GM10266 (cell line): ENCODE data around the gene CCDC74A.
"Not testable (repeated sequence)": the region's sequence is repeated elsewhere in the genome, so short reads cannot be mapped to it uniquely, and the experiment has no call there.

Experiments
- DNase-seq: peaks from one replicate; pipeline ENCODE4 v3.0.0; 2012; ENCODE audit errors: extremely low spot score
- CTCF ChIP-seq: IDR thresholded peaks from 2 replicates; pipeline ENCODE4 v1.5.1; 2012; ENCODE audit warnings: mild to moderate bottlenecking, low read depth; ENCODE audit not compliant: control insufficient read depth, insufficient read depth; ENCODE audit errors: missing control alignments

Gene CCDC74A

DNA sequence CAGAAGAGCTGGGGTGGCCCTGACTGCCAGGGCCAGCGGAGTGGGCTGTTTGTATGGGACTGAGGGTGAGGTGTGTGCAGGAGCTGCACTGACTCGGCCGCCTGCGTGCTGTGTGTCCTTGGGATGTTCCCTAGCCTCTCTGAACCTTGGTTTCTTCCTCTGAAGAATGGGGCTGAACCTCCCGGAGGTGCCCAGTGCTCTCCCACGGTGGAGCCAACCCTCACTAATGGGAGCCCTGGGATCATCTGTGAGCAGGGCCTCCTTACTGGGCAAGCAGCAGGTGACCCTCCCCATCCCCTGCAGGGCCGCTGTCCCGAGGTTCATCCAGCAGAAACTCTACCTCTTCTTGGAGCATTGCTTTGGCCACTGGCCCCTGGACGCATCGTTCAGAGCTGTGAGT lies 11.7 kb upstream of the CCDC74A start:
- no peak for TF ChIP-seq CTCF
- DNase-seq = no peak

- not testable (repeated sequence) for DNase-seq
- peak; percentile 44 for TF ChIP-seq CTCF
These were observed 11.1 kb upstream of the CCDC74A start for GRCh38 chr2:131516621-131517020.

DNA sequence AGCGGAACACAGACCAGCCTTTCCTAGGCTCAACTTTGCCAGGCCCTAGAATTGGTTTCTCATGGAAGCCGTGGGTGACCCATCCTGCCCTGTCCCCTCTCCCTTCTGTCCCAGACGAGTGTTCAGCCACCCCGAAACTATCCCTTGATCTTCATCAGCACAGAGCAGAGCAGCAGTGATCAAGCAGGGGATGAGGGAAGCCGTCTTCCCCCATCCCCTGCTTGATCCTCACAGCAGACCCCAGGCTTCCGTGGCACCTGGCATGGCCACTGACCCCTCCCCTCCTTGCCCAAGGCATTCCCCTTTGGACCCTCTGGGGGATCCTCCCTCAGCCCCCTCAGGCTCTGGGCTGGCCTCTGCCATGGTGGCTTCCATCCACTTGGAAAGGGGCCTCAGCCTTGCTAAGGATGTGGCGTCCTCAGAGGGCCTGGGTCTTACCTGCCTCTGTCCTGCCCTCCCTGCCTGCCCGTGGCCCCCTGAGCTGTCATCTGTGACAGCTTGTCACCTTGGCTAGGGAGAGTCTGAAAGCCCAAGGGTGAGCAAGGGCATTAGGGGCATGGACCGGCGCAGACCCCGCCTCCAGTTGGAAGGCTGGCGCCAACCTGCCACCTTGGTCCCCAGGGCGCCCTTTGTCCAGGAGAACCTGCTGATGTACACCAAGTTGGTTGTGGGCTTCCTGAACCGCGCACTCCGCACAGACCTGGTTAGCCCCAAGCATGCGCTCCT lies 10.4 kb upstream of the CCDC74A start:
- no peak for DNase-seq
- no peak for TF ChIP-seq CTCF

DNA sequence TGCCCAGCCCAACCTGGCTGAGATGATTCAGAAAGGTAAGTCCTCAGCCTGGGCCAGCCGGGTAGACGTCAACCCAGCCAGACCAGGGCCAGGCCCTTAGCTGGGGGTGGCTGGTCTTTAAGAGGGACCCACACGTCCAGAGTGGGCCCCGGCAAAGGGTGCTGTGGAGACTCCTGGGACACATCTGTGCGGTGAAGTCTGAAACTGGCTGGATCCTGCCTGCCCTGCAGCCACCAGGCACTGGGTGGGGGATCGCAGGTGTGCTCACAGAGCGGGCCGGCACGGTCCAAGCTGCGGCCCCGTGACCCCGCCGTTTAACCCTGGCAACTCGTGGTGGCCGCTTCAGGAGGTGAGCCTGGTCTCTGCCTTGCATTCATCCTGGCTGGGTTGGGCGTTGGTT lies 9.8 kb upstream of the CCDC74A start:
- not testable (repeated sequence) for DNase-seq

DNA sequence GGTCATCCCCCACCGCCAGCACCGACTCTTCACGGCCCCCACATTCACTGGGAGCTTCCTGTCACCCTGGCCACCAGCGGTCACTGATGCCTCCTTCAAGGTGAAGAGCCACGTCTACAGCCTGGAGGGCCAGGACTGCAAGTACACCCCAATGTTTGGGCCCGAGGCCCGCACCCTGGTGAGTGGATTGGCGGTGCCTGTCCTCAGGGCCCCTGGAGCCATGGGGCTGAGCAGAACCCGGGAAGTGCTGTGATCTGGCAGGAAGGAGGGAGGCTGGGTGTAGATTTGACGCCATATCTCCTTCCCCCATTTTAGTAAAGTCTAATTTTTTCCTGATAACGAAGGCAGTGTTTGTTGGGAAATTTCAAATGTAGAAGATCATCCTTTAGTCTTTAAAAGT lies 9.2 kb upstream of the CCDC74A start:
- DNase-seq = not testable (repeated sequence)

- TF ChIP-seq CTCF = no peak
- no peak for DNase-seq
These were observed 8.2 kb upstream of the CCDC74A start for GRCh38 chr2:131519466-131519865.

- not testable (repeated sequence) for DNase-seq
These were observed 7.7 kb upstream of the CCDC74A start for GRCh38 chr2:131519871-131520470.

DNA sequence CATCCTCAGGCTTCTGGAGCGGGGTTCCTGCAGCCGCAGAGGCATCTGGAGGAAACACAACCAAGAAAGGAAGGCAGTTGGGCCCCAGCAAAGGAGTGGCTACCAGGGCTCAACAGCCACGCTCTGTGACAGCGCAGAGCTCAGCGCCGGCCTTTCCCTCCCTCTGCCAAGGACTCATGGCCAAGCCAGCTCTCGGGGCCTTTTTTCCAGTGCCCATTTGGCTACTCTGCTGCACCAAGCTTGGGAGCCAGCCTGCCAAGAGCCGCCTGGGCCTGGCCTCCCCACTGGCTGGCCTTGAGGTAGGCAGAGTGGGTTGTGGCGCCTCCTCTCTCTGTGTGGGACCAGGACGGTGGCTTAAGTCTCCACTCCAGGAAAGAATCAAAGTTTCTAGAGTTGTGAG lies 7.2 kb upstream of the CCDC74A start:
- DNase-seq = no peak

GRCh38 chr2:131521524-131521923 lies 6.2 kb upstream of the CCDC74A start:
- DNase-seq = not testable (repeated sequence)

More for the DNA sequence above, 7.2 kb upstream of the CCDC74A start:
- no peak for TF ChIP-seq CTCF
